ENCODE data around the gene CIROP.

CIROP gene

GRCh38 chr14:23066368-23066767 lies 38.4 kb downstream of the CIROP start:
- no peak for DNase-seq

- no peak for DNase-seq
Observed at GRCh38 chr14:23063601-23064000, 41.2 kb downstream of the CIROP start.

GRCh38 chr14:23062002-23062401 lies 42.8 kb downstream of the CIROP start:
- DNase-seq = peak; percentile 12

- no peak for DNase-seq
Observed at GRCh38 chr14:23060536-23061260, 44.1 kb downstream of the CIROP start.

- no peak for DNase-seq
Observed at GRCh38 chr14:23058654-23059504, 45.9 kb downstream of the CIROP start.

GRCh38 chr14:23057757-23058653 lies 46.8 kb downstream of the CIROP start:
- peak; percentile 81 for DNase-seq

- peak; percentile 57 for DNase-seq
Observed at GRCh38 chr14:23056956-23057756, 47.6 kb downstream of the CIROP start, which contains the start of gene CDH24. CDH24 (minus strand) TSS chr14:23057520; CDS start chr14:23055733, 1,787 bp downstream.

- peak; percentile 77 for DNase-seq
Observed at GRCh38 chr14:23056145-23056955, 48.4 kb downstream of the CIROP start.

- DNase-seq = no peak
Observed at GRCh38 chr14:23055621-23056144, 49.1 kb downstream of the CIROP start.

- DNase-seq = no peak
Observed at GRCh38 chr14:23055147-23055550, 49.6 kb downstream of the CIROP start.

GRCh38 chr14:23054000-23054811 lies 50.6 kb downstream of the CIROP start:
- peak; percentile 17 for DNase-seq

- no peak for DNase-seq
Observed at GRCh38 chr14:23053426-23053825, 51.4 kb downstream of the CIROP start.

- no peak for DNase-seq
Observed at GRCh38 chr14:23052671-23053070, 52.1 kb downstream of the CIROP start.

- DNase-seq = no peak
Observed at GRCh38 chr14:23052182-23052623, 52.6 kb downstream of the CIROP start.

GRCh38 chr14:23051141-23052057 lies 53.4 kb downstream of the CIROP start:
- no peak for DNase-seq

Measured in suppressor macrophage treated with lipopolysaccharide for 4 hours (primary cell).